HG03097 (cell line): Measurements from ENCODE around the gene FANCC.

Source experiments
- ATAC-seq: cut with Tn5 transposase; IDR thresholded peaks from one replicate; pipeline ENCODE4 v1.9.1; 2021; ENCODE audit not compliant: unreplicated experiment, low FRiP score

The FANCC gene

DNA sequence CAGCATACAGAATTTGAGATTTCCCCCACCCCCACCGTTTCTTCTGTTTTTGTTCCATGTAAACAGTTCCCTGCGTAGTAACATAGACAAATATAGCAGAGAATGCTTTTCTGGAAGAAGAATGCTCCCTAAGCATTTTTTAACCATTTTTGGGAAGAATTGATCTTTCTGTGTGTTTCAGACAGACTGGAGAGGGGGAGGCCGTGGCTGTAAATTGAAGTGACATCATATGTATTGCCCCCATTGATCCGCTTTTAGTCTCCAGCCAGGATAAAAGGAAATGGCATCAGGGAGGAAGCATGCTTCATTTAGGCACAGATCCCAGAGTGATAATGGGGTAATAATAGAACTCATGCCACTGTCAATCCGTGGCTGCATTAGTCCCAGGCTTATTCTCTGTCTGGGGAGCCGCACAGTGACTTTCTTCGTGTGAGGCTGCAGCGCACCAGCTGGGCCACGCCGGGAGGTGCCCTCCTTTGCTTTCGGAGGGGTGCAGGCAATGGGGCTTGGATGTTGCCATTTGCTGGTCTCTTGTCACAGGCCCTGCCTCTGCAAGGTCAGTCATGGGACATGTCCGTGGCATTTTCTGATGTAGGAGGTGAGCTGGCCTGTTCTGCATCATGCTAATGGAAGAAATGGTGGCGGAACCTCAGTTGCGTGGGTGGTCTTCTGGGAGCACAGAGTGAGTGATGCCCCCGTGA lies 261.5 kb downstream of the FANCC start:
- no peak for ATAC-seq

DNA sequence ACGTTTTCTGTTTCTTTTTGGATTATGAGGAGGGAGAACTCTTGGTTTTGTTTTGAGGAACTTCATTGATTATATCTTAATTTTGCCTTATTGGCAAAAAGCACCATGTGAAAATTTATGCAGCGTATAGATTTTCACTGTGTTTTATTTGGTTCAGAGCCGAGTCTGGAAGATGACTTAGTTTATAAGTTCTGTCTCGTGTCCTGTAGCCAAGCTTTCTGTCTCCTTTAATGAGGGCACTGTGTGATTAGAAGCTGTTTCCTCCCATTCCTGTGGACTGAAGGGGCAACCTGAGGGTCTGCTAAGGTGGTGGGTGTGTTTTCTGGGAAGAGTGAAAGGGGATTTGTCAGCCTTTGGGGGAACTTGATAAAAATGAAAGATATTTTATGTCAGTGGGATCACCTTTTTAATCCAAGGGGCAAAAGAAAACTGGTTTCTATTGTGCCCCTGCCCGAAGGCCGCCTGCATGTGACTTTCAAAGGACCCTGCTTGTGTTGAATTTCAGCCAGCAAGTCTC lies 262.1 kb downstream of the FANCC start:
- no peak for ATAC-seq

DNA sequence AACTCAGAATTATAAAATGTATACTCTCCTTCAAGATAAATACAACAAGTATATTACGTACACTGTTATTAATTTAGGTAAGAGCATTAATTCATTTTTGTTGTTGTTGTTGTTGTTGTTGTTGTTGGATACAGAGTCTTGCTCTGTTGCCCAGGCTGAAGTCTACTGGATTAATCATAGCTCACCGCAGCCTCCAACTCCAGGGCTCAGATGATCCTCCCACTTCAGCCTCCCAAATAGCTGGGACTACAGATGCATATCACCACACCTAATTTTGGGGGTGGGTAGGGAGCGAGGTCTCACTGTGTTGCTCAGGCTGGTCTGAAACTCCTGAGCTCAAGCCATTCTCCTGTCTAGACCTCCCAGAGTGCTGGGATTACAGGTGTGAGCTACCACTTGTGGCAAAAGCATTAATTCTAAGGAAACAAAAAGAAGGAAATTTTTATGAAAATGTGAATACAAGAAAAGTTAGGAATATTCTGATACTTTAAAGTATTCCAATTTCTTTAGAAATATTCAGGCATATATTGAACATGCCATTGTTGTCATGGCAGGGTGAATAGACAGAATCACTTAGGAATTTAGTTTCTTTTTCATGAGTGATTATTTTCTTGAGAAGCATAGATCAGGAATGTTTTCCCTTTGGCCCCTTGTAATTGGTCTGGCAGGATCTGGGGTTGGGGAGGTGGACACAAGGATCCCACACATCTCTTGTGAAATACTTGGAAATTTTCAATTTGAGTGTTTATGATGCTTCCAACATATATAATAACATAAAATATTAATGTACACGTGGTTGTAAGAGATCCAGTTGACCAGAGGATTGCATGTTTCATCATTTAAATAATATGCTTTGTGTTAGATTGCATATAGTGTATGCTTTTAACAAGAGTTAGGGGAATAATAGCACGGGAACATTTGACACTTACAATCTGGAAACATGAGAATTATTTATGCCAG lies 263.6 kb downstream of the FANCC start:
- no peak for ATAC-seq

DNA sequence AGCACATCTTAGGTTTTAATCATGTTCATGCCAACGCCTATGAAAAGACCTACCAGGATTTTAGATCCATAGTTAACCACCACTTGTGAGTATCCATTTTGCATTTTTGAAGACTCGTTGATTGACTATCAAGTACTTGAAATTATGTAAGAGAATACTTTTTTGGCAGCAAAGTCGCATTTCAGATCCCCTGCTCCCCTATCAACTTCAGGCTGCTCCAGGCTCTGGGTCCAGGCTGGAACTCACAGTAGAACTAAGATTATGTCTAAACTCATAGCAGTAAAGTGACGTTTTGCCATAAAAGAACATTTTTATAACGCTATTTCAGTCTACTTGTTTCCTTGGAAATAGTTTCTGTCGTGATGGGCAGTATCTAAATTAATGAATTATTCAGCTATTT lies 267.7 kb downstream of the FANCC start:
- ATAC-seq: no peak
